Neutrophil (primary cell): ENCODE data around the gene HUS1B.

Experiments
- H3K27ac ChIP-seq: fragments of 200-600 bp; sonication (generic); 2 replicates; pipeline ENCODE4 v1.5.1; 2016; ENCODE audit warnings: mild to moderate bottlenecking, moderate library complexity
- H3K27me3 ChIP-seq: fragments of 200-600 bp; sonication (generic); 2 replicates; pipeline ENCODE4 v1.6.0; 2016; ENCODE audit warnings: mild to moderate bottlenecking
- H3K36me3 ChIP-seq: fragments of 200-600 bp; sonication (generic); 2 replicates; pipeline ENCODE4 v1.5.1; 2017
- H3K4me1 ChIP-seq, 2 experiments: fragments of 200-600 bp in 1 of 2; sonication (generic) in 1 of 2; 1 replicate in 1 of 2; 2 replicates in 1 of 2; pipeline versions ENCODE4 v1.5.1 to v1.6.1; 2013 to 2016; ENCODE audit warnings: low read depth in 1 of 2, low read length in 1 of 2, mild to moderate bottlenecking in 1 of 2, moderate library complexity in 1 of 2; ENCODE audit not compliant: control insufficient read depth in 1 of 2, insufficient read depth in 1 of 2
- H3K4me3 ChIP-seq, 2 experiments: fragments of 200-600 bp in 1 of 2; sonication (generic) in 1 of 2; 1 replicate in 1 of 2; 2 replicates in 1 of 2; pipeline ENCODE4 v1.5.1; 2013 to 2016; ENCODE audit warnings: low read depth in 1 of 2, low read length in 1 of 2, mild to moderate bottlenecking in 1 of 2, moderate library complexity in 1 of 2
- H3K9me3 ChIP-seq: fragments of 200-600 bp; sonication (generic); 2 replicates; pipeline ENCODE4 v1.5.1; 2016
- TF ChIP-seq, protein P1 (sequence below): fragments of 200-600 bp; sonication (generic); IDR thresholded peaks from 2 replicates; pipeline ENCODE4 v1.5.1; 2016; ENCODE audit warnings: antibody characterized with exemption

HUS1B gene

DNA sequence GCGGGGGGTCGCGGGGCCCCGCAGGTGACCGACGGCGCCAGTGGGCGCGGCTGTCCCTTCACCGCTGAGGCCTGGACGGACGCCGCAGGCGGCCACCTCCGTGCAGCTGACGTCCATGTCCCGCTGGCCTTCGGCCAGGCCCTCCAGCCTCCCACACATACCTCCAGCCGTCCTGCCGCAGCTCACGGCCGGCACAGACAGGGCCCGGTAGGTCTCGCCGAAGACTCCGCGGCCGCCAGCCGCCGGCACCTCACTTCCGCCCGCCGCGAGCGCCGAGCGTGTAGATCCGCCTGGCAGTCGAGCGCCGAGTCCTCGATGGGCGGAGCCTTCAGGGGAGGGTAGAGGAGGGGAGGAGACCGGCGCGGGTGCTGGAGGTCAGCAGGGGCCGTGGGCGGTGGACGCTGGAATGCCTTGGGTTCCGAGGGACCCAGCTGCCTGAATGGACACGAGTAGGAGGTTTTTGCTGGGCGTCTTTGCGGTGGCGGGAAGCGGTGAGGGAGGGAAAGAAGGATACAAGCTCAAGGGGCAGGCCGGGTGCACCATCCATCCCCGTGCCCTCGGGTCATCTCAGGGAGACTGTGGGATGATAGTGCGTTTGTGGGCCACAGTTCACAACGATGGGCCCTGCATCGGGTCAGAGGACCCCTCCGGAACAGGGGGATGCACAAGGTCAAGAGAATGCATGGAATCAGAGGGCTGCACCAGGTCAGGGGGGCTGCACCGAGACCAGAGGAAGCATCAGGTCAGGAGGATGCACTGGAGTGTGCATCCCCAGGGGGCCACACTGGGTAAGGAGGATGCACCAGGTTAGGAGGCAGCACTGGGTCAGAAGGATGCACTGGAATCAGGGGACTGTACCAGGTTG, 36.2 kb upstream of the HUS1B start, which contains the start of gene EXOC2:
Gene EXOC2, minus strand, starts transcription at position 282 of the 865 bp plus-strand sequence. CDS start 55,321 bp downstream, outside the sequence.
- Histone ChIP-seq H3K9me3 (no peaks in the 10 kb centered on the region), H3K27ac (peak within 1 kb of the TSS; percentile 77), H3K4me1 (peaks cover 23% of the 10 kb centered on the region in 2 experiments), H3K27me3 (no peaks in the 10 kb centered on the region), H3K4me3 (peak within 1 kb of the TSS; percentile 80 to 81), H3K36me3 (peaks cover 6% of the 10 kb centered on the region)
- TF ChIP-seq, protein P1, sequence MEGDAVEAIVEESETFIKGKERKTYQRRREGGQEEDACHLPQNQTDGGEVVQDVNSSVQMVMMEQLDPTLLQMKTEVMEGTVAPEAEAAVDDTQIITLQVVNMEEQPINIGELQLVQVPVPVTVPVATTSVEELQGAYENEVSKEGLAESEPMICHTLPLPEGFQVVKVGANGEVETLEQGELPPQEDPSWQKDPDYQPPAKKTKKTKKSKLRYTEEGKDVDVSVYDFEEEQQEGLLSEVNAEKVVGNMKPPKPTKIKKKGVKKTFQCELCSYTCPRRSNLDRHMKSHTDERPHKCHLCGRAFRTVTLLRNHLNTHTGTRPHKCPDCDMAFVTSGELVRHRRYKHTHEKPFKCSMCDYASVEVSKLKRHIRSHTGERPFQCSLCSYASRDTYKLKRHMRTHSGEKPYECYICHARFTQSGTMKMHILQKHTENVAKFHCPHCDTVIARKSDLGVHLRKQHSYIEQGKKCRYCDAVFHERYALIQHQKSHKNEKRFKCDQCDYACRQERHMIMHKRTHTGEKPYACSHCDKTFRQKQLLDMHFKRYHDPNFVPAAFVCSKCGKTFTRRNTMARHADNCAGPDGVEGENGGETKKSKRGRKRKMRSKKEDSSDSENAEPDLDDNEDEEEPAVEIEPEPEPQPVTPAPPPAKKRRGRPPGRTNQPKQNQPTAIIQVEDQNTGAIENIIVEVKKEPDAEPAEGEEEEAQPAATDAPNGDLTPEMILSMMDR: no peak

DNA sequence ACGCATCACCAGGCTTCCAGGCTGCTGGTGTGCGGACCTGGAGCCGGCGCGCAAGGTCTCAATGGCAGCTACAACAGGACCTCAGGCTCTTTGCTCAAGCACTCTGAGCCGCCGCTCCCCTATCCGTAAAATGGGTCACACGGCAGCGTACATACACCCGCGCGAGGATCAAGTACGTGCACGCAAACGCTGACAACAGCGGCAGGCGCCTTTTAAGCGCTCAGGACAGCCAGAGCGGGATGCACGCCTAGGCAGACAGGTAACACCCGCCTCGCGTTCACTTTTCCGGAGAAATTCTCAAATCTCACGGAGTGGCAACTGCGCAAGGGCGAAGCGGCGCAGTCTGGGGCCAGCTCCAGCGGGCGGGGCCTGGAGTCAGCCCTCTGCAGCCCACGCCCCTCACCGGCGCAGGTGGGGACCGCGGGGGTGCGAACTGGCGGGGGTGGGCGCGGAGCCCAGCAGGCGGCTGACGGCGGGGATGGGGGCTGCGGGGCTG, 35.5 kb upstream of the HUS1B start:
- peak overlapping the region; percentile 80 to 81 for H3K4me3 ChIP-seq
- H3K36me3 ChIP-seq: peaks cover 11% of the 10 kb centered on the region
- H3K4me1 ChIP-seq: peaks cover 23% of the 10 kb centered on the region in 2 experiments
- TF ChIP-seq, protein P1: no peak
- H3K27ac ChIP-seq: peak overlapping the region; percentile 77
- no peaks in the 10 kb centered on the region for H3K9me3 ChIP-seq
- no peaks in the 10 kb centered on the region for H3K27me3 ChIP-seq

DNA sequence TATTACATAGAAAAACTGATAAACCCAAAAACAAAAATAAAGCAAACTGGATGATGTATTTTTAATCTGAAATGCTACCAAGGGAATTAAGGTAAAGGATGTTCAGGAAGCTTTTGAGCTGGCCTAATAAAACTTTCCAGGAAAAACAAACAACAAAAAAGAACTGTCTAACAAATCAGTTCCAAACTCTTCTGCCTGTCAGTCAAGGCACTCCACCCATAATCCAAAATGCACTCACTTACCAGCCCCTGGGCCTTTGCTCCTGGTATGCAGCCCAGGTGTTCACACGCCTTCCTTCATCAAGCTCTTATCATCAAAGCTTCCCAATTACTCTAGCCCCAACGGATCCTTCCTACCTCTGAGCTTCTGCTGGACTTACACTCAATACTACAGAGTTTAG, 32.3 kb upstream of the HUS1B start:
- Histone ChIP-seq H3K36me3 (peaks cover 11% of the 10 kb centered on the region), H3K4me1 (peaks cover 23% of the 10 kb centered on the region in 2 experiments), H3K27ac (no peak overlapping the region), H3K9me3 (no peaks in the 10 kb centered on the region), H3K4me3 (no peak overlapping the region), H3K27me3 (no peaks in the 10 kb centered on the region)
- TF ChIP-seq, protein P1: no peak

DNA sequence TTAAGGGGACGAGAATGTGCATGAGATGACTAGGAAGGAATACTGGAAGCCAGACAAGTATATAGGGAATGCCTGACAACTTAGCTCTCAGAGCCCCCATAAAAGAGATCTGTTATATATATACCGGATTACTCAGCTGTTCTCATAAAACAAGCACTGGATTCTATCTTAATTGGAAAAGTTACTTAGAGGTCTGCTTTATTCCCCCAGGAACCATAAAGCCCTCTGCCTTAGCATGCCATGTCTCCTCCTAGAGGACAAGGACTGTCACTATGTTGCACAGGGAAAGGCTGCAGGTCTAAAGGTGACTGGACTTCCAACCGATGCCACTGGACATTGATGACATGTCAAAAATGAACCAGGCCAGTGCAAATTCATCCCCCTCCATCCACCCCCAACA, 29.6 kb upstream of the HUS1B start:
- peaks cover 11% of the 10 kb centered on the region for H3K36me3 ChIP-seq
- H3K27ac ChIP-seq: no peak overlapping the region
- peaks cover 8 to 12% of the 10 kb centered on the region in 2 experiments for H3K4me1 ChIP-seq

DNA sequence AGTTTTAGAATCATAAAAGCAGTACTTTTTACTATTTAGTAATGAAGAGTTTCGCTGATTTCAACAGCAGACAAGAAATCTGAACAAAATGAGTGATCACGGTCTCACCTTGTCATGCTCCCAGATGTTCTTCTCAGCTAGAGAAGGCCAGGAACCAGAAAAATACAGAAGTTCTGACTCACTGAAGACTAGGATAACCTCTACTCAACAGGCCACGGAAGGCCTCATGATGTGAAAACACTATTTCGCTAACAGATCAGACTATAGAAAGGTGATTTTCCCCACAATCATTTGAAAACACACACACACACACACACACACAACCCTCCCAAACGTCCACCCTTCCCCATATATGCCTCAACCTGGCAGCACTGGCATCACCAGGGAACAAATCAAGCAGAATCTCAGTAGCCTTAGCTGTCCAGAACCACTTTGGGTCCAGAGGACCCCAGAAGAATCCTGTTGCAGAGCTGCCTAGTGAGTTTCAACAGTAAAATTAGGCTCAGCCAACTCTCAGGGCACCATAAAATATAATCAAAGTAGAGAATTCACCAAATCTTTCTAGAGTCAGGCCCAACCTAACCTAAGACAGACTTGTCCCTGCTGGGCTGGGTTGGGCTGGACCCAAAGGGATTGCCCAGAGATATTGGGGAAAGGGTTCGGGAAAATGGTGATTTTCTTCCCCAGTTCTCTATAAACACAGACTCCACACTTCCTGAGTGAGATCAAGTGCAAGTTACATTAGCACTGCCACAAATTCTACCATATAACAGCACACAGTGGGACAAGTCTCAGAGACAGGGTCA, 28.1 kb upstream of the HUS1B start:
- H3K27ac ChIP-seq: no peak overlapping the region
- peaks cover 0 to 4% of the 10 kb centered on the region in 2 experiments for H3K4me1 ChIP-seq
- H3K4me3 ChIP-seq: no peak overlapping the region
- H3K27me3 ChIP-seq: no peaks in the 10 kb centered on the region
- no peaks in the 10 kb centered on the region for H3K9me3 ChIP-seq
- TF ChIP-seq, protein P1: no peak
- peaks cover 11% of the 10 kb centered on the region for H3K36me3 ChIP-seq

More for the DNA sequence above, 29.6 kb upstream of the HUS1B start:
- TF ChIP-seq, protein P1: no peak
- Histone ChIP-seq H3K4me3 (no peak overlapping the region), H3K9me3 (no peaks in the 10 kb centered on the region), H3K27me3 (no peaks in the 10 kb centered on the region)
